B cell (primary cell): ENCODE measurements around the gene TMEM164. TPM values are rescaled to one million over a fixed set of nuclear protein-coding genes. Genes with fewer than 3 reads are reported as not detected.

Experiments used
- ATAC-seq: fragments of 200-7000 bp; cut with Tn5 transposase; one replicate; pipeline ENCODE4 v1.10.0; 2021; ENCODE audit warnings: low read depth, mild to moderate bottlenecking, moderate number of reproducible peaks, moderate library complexity
- CTCF ChIA-PET: fragments of 350-600 bp; sonication (Branson Sonifier 250); formaldehyde crosslinking; loops from one replicate; lab custom pipeline; 2021; ENCODE audit warnings: antibody characterized with exemption, inconsistent platforms; lab: Charles Lee
- POLR2A ChIA-PET: fragments of 350-600 bp; sonication (Branson Sonifier 250); formaldehyde crosslinking; loops from one replicate; lab custom pipeline; 2021; ENCODE audit warnings: antibody characterized with exemption; lab: Charles Lee
- DNase-seq: peaks from one replicate; pipeline ENCODE4 v3.0.0; 2013
- H2AFZ ChIP-seq: 2 replicates; pipeline ENCODE4 v1.6.1; 2012; ENCODE audit warnings: mild to moderate bottlenecking, low read depth, low read length; ENCODE audit not compliant: insufficient read depth, poor library complexity, severe bottlenecking
- H3K27ac ChIP-seq, 2 donors: 1 replicate in 1 of 2; 2 replicates in 1 of 2; pipeline ENCODE4 v1.5.1; 2012 to 2013; ENCODE audit warnings: low read length in 2 of 2, mild to moderate bottlenecking in 2 of 2, moderate library complexity in 1 of 2
- H3K27me3 ChIP-seq, 4 experiments: fragments of 200-600 bp in 1 of 4; sonication (generic) in 1 of 4; replicated peaks in 1 of 4; 1 replicate in 2 of 4; 2 replicates in 2 of 4; pipeline versions ENCODE4 v1.6.1 to v1.7.0; 2013 to 2016; ENCODE audit warnings: low read length in 3 of 4, mild to moderate bottlenecking in 2 of 4, mixed read lengths in 1 of 4, moderate library complexity in 1 of 4; ENCODE audit not compliant: insufficient read depth in 4 of 4, control insufficient read depth in 3 of 4; ENCODE audit errors: control extremely low read depth in 1 of 4
- H3K36me3 ChIP-seq, 2 experiments: replicated peaks in 1 of 2; 1 replicate in 1 of 2; 2 replicates in 1 of 2; pipeline versions ENCODE4 v1.6.1 to v1.7.1; 2013; ENCODE audit warnings: low read length in 1 of 2; ENCODE audit not compliant: insufficient read depth in 2 of 2, control insufficient read depth in 1 of 2; ENCODE audit errors: control extremely low read depth in 1 of 2, extremely low read depth in 1 of 2
- H3K4me1 ChIP-seq, 2 donors: fragments of 200-600 bp in 1 of 2; sonication (generic) in 1 of 2; 1 replicate in 1 of 2; 2 replicates in 1 of 2; pipeline versions ENCODE4 v1.5.1 to v1.6.1; 2013 to 2017; ENCODE audit warnings: low read length in 2 of 2; ENCODE audit not compliant: control insufficient read depth in 2 of 2, insufficient read depth in 2 of 2
- H3K4me2 ChIP-seq: replicated peaks from 2 replicates; pipeline ENCODE3; 2012; ENCODE audit warnings: mild to moderate bottlenecking, low read depth, low read length; ENCODE audit not compliant: poor library complexity, severe bottlenecking
- H3K4me3 ChIP-seq, 5 experiments: fragments of 200-600 bp in 1 of 5; sonication (generic) in 1 of 5; 1 replicate in 3 of 5; 2 replicates in 2 of 5; pipeline versions ENCODE4 v1.5.1 to v1.7.0; 2011 to 2016; ENCODE audit warnings: low read length in 4 of 5, mild to moderate bottlenecking in 4 of 5, low read depth in 2 of 5, control low read depth in 1 of 5, moderate library complexity in 1 of 5; ENCODE audit not compliant: insufficient read depth in 1 of 5; ENCODE audit errors: control extremely low read depth in 1 of 5, extremely low read depth in 1 of 5
- H3K79me2 ChIP-seq: fragments of 200-600 bp; sonication (generic); one replicate; pipeline ENCODE4 v1.6.0; 2016; ENCODE audit warnings: low read length; ENCODE audit not compliant: control insufficient read depth, insufficient read depth
- H3K9ac ChIP-seq: fragments of 200-600 bp; sonication (generic); 2 replicates; pipeline ENCODE4 v1.6.1; 2017; ENCODE audit warnings: mild to moderate bottlenecking, low read length, moderate library complexity
- H3K9me3 ChIP-seq, 3 donors: one replicate each; pipeline versions ENCODE4 v1.6.1 to v1.7.1; 2013; ENCODE audit warnings: low read length in 2 of 3; ENCODE audit not compliant: control insufficient read depth in 2 of 3, insufficient read depth in 1 of 3; ENCODE audit errors: control extremely low read depth in 1 of 3
- H4K20me1 ChIP-seq: 2 replicates; pipeline ENCODE4 v1.6.0; 2012; ENCODE audit warnings: mild to moderate bottlenecking, low read length; ENCODE audit not compliant: insufficient read depth, control insufficient read depth, poor library complexity, severe bottlenecking
- H3K27ac Mint-ChIP-seq: one replicate; pipeline ENCODE4 v1.8.0; 2021; ENCODE audit warnings: mixed read lengths
- H3K27me3 Mint-ChIP-seq: one replicate; pipeline ENCODE4 v1.8.0; 2021; ENCODE audit warnings: mixed read lengths
- H3K4me1 Mint-ChIP-seq: one replicate; pipeline ENCODE4 v1.8.0; 2021; ENCODE audit warnings: mixed read lengths
- H3K4me3 Mint-ChIP-seq: one replicate; pipeline ENCODE4 v1.8.0; 2021; ENCODE audit warnings: mixed read lengths
- H3K9me3 Mint-ChIP-seq: one replicate; pipeline ENCODE4 v1.8.0; 2022; ENCODE audit warnings: mixed read lengths; ENCODE audit not compliant: insufficient read depth
- CTCF ChIP-seq: fragments of 200-600 bp; IDR thresholded peaks from one replicate; pipeline ENCODE4 v1.8.0; 2022; ENCODE audit warnings: antibody characterized with exemption, mild to moderate bottlenecking
- EZH2 ChIP-seq: IDR thresholded peaks from 2 replicates; pipeline ENCODE4 v1.6.1; 2012; ENCODE audit warnings: borderline replicate concordance, low read depth, mild to moderate bottlenecking, moderate library complexity, low read length; ENCODE audit not compliant: insufficient read depth, poor library complexity, severe bottlenecking
- whole genome bisulfite sequencing: methylation state at CpG from one replicate; pipeline ENCODE4 v1.1.5; 2013; ENCODE audit warnings: missing lambda C conversion rate; ENCODE audit not compliant: insufficient coverage; 5-methylcytosine and 5-hydroxymethylcytosine counted together
- intact Hi-C: fragments of 100-400 bp; cut with micrococcal nuclease; formaldehyde crosslinking; loops from one replicate; pipeline ENCODE4 v1.10.0; 2022
- polyA plus RNA-seq: library from polyadenylated mRNA; depleted of rRNA; stranded (reverse); fragments of >200 nt; gene quantifications from 2 replicates; pipeline ENCODE4 v1.2.3, GENCODE V29; 2012
- total RNA-seq, 2 donors: library from RNA; stranded (reverse); fragments of 120-200 nt in 1 of 2; gene quantifications; 1 replicate in 1 of 2; 2 replicates in 1 of 2; pipeline versions ENCODE4 v1.2.3 to v1.2.4, GENCODE V29; 2013 to 2022

TMEM164 gene
- total and polyA plus RNA-seq, 2 donors (not counting 1 experiment from before 2014, with no cell fraction given): 9.4 to 26.6 TPM

- H3K9me3 ChIP-seq: peaks cover 0 to 1% (median 0%) of the 10 kb centered on the region in 3 donors
- no peak overlapping the region for H3K4me3 Mint-ChIP-seq
- H4K20me1 ChIP-seq: no peaks in the 10 kb centered on the region
- 0% methylated on average over 2 of the region's 4 CpGs for WGBS
- TF ChIP-seq EZH2 (no peak), CTCF (peak; percentile 47)
- H3K79me2 ChIP-seq: no peaks in the 10 kb centered on the region
- ATAC-seq: peak; percentile 41
- no peak overlapping the region for H3K4me3 ChIP-seq
- H3K27ac ChIP-seq: no peak overlapping the region
- ChIA-PET CTCF (interaction anchor here (0.6 to 28.8 kb wide), 21 partner anchors 9 to 673 kb away, joined by 3 to 721 read pairs (median 3); no protein-coding TSS in a partner anchor), POLR2A (interaction anchor here (0.6 kb wide), 1 partner anchor 242 kb away, joined by 3 read pairs; no protein-coding TSS in a partner anchor)
- no peaks in the 10 kb centered on the region for H3K27me3 Mint-ChIP-seq
- peaks cover 0 to 2% of the 10 kb centered on the region in 2 experiments for H3K36me3 ChIP-seq
- no peak overlapping the region for H3K4me2 ChIP-seq
- no peak overlapping the region for H3K9ac ChIP-seq
- peak overlapping the region; percentile 6 for H2AFZ ChIP-seq
- H3K9me3 Mint-ChIP-seq: no peaks in the 10 kb centered on the region
- H3K4me1 Mint-ChIP-seq: peaks cover 7% of the 10 kb centered on the region
- intact Hi-C loops: loop anchor here (5.0 to 10.0 kb wide), 5 partner anchors 141 to 661 kb away; partner anchors contain the start of genes AMMECR1, GUCY2F and TMEM164
- H3K4me1 ChIP-seq: peaks cover 0 to 4% of the 10 kb centered on the region in 2 donors
- peak; percentile 46 for DNase-seq
- no peak overlapping the region for H3K27ac Mint-ChIP-seq
- no peaks in the 10 kb centered on the region for H3K27me3 ChIP-seq
Measured at GRCh38 chrX:110145854-110146253, 142.9 kb downstream of the TMEM164 start.

- H3K27me3 Mint-ChIP-seq: no peaks in the 10 kb centered on the region
- Histone ChIP-seq H3K27ac (no peak overlapping the region), H3K4me3 (no peak overlapping the region), H3K36me3 (peaks cover 0 to 2% of the 10 kb centered on the region in 2 experiments), H3K9me3 (no peaks in the 10 kb centered on the region), H3K79me2 (no peaks in the 10 kb centered on the region), H3K27me3 (no peaks in the 10 kb centered on the region), H2AFZ (no peak overlapping the region), H4K20me1 (no peaks in the 10 kb centered on the region), H3K4me1 (peaks cover 0 to 4% of the 10 kb centered on the region in 2 donors), H3K9ac (no peak overlapping the region), H3K4me2 (no peak overlapping the region)
- DNase-seq (peak; percentile 55), ATAC-seq (peak; percentile 39)
- H3K27ac Mint-ChIP-seq: no peak overlapping the region
- H3K4me3 Mint-ChIP-seq: no peak overlapping the region
- no CpG with 5 or more reads among the region's 2 CpGs for WGBS
- intact Hi-C loops: loop anchor here (5.0 to 10.0 kb wide), 5 partner anchors 142 to 662 kb away; partner anchors contain the start of genes AMMECR1, GUCY2F and TMEM164
- TF ChIP-seq CTCF (peak; percentile 64), EZH2 (no peak)
- ChIA-PET POLR2A (interaction anchor here (0.6 kb wide), 1 partner anchor 241 kb away, joined by 3 read pairs; no protein-coding TSS in a partner anchor), CTCF (interaction anchor here (0.6 to 28.8 kb wide), 25 partner anchors 10 to 674 kb away, joined by 3 to 721 read pairs (median 3); no protein-coding TSS in a partner anchor)
- H3K9me3 Mint-ChIP-seq: no peaks in the 10 kb centered on the region
- peaks cover 7% of the 10 kb centered on the region for H3K4me1 Mint-ChIP-seq
Measured at GRCh38 chrX:110146521-110146920, 143.6 kb downstream of the TMEM164 start.
